ENCODE results near the gene PTPRT.

The PTPRT gene

DNA sequence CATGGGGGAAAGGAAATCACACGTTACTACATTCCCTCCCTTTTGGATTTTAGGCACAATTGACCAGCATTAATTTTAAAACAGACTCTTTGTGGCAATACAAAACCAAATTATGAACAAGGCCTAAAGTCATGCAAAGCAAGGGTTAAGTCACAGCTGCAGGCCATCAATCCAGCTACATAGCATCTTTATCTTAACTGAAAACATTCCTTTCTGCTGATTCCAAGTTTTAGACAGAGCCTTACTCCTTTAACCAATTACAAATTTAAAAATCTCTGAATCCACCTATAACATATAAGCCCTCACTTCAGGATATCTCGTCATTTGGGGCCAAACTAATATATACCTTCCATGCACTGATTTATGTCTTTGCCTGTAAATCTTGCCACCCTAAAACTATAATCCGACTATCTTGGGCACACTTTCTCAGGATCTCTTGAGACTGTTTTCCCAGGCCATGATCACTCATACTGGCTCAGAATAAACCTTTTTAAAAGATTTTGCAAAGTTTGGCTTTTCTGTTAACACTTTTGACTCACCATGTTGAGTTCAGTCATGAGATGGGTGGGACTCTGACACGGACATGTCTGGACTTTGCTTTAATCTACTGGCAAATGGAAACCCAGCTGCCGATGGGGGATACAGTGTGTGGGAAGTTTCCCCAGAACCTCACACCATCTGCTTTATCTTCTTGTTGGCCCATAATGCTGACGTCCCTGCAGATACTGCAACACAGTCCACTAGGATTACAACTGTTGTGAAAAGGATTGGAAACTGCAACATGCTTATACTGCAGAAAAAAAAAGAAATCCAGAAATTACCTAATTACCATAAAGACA lies 757.0 kb downstream of the PTPRT start:
- DNase-seq = no peak

DNA sequence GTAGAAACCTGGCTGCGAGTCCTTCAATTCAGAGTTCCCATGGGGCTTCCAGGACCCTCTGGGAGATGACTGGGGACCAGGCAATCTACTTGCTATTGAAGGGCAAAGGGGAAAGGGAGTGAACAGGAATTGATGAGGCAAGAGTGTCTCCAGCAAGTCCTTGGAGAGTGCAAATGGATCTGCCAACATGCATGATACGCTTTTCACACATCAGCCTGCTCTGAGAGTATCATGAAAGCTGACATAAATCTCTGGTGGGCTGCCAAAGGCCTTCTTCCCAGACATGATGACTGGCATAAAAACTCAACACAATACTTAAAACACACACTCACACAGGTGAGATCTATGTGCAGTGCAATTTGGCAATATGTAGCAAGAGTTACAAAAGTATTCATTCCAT lies 759.1 kb downstream of the PTPRT start:
- no peak for DNase-seq

DNA sequence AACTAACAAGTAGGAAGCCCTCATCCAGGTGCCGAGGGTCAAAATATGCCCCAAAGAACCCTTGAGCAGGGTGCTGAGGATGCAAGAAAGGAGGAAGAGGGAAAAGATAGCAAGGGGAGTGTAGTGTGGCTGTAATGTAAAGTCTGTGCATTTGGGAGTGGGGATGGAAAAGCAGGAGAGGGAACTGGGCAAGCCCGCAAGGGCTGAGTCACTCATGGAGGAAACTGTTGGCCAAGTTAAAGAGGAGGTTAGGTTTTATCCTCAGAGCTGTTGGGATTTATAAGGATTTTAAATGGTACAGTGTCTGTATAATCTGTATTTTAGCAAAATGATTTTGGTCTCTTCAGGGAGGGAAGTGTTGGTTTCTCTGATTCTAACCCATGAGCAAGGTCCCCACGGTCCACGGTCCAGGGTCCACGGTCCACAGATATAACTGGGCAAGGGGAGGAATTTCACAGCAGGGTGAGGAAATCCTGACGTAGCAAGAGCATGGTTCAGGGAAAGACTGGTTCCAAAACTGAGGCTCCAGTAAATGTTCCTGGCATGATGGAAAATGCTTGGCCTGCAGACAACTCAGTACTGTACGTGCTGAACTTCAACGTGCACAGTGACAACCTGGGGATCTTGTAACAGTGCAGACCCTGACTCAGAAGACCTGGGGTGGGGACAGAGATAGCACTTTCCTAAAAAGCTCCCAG lies 759.8 kb downstream of the PTPRT start:
- no peak for DNase-seq

DNA sequence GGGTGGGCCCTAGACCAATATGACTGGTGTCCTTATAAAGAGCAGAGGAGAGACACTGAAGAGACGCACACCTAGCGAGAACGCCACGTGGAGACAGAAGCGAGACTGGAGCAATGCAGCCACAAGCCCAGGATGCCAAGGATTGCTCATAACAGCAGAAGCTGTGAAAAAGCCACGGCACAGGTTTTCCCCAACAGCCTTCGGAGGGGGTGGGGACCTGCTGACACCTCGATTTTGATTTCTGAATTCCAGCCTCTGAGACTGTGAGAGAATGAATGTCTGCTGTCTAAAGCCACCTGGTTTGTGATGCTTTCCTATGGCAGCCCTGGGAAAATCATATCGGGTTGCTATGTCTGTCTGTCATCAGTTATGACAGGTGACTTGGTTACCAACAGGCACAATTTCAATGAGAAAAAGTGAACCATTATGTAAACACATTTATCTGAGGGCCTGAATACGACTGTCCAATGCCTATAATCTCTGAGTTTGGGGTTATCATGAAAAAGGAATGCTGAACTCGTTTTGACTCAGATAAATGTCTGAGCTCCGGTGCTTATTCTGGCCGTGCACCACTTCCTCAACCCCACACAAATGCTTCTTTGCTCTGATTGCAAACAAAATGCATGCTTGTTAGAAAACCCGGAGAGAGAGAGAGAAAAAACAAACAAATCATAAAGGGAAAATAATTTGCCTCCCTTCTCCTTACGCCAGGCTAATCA lies 769.7 kb downstream of the PTPRT start:
- DNase-seq = no peak

DNA sequence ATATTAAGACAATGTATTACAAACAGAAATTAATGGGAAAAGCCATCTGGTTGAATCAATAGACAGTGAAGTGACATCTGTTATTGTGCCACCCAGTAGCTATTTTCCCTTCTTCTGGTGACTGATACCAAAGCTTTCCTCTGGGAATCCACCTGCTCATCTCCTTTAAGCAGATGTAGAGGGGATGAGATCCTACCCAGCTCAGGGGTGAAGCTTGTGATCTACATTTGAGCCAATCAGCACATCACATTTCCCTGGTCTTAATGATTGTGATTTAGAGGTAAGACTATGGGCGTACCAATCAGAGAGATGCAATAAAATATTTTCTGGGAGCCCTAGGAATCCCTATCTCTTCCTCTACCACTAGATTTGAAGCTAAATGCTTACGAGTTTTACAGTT lies 782.9 kb downstream of the PTPRT start:
- no peak for DNase-seq

DNA sequence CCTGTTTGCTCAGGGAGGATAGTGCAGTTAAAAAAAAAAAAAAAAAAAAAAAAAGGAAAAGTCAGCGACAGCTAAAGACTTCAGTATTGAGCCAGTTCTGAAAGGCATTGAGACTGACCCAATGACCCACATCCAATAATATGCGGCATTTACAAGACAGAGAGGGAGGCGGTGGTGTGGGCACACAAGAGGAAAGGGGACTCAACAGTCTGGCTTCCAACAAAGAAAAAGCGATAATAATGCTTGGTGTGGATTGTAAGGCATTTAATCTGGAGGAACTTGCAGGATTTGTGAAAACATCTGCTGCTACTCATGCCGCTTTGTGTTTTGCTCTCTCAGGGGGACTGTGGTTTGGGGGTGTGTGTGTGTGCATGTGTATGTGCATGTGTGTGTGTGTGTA lies 787.3 kb downstream of the PTPRT start:
- no peak for DNase-seq

DNA sequence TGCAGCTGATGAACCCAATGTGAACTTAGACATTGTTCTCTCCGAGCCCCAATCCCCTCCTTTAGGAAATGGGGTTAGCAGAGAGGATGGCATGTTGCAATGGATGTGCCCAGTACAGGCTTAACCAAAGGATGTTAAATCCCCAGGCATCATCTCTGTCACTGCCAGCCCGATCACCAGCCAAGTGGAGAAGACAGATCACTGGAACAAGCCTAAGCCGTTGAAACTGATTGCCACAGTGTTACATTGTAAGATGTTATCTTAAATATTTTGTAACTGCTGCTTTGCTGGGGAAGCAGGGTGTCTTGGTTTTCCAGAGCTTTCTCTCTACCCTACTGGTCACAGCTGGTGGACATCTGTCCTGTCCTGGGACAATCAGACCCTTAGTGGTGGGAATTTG lies 788.1 kb downstream of the PTPRT start:
- DNase-seq = no peak

DNA sequence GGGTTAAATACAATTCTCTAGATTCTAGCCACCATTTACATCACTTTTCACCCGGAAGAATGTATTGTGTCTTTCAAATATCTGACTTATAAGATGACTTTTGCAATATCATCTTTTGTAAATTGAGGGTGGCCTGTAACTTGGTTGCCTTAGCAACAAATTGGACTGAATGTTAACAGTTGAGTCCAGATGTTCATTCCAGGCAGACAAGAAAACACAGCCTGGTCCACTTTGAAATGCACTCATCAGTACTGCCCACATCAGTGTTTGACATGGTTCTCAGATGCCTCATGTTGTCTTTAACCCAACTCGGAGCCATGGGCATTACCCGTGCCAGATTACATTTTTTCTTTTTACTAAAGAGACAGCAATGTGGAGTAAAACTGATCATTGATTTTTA lies 789.9 kb downstream of the PTPRT start:
- DNase-seq = no peak

DNA sequence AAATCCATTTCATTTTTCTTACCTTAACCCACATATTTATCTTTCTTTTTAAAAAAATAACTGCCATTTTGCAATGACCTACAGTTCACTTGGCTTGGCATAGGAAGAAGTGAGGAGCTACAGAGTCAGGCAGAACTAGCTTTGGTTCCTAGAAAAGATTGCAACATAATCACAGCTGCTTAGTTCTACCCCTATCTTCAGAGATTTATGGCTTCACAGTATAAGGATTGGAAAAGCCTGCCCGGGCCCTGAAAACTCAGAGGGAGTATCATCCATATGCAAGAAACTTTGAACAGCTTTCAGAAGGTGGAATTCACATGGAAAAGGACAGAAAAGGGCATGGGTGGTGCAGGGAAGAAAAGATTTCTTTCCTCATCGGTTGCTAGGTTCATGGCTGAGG lies 797.3 kb downstream of the PTPRT start:
- DNase-seq = no peak

DNA sequence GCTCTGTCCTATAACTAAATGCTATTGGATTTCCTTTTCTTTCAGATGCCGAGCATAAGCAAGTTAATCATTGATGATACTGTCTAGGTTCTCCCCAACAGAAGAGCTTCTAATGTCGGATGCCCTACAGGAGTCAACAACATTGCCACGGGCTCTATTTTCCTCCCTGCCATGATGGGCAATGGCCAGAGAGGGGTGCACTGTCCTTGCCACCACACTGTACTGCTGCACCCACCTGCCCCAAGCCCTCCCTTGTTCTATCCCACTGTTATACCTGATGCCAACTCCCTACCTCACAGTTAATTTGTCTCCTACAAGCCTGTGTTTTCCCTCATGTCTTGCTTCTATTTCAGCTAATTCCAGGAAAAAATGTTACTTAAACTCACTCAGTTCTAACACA lies 797.9 kb downstream of the PTPRT start:
- no peak for DNase-seq

DNA sequence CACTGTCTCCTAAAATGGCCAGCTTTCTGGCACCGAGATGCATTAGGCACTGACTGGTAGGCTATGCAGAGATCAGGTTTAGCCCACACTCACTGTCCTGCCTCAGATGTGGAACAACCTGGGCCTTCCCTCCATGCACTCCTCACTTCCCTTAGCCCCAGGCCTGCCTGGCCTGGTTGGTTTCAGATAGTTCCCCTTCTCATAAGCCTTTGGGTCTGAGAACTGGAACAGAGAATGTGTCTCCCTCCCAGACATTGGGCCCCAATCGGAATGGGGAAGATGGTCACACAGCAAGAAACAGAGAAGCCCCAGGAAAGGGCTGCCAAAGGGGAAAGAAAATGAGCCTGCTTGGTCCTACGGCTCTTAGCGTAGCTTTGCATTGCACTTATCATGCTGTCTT lies 809.4 kb downstream of the PTPRT start:
- DNase-seq = no peak

DNA sequence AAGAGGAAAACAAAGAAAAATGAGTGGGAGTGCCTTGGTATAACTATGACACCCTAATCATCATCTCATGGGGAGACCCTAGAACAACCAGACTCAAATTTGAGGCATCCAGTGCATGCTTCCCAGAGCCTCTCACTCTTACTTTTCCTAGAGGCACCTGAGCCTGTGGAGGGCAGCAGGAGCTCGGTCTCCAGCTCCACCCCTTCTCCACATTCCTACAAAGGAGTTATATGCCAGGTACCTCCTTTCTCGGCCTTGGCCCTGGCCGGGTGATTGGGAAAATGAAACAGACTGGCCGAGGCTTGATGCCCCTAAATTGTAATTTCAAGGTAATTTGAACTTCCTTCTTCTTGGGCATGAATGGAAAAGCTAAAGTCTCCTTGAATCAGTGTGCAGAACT lies 810.3 kb downstream of the PTPRT start:
- DNase-seq = no peak

DNA sequence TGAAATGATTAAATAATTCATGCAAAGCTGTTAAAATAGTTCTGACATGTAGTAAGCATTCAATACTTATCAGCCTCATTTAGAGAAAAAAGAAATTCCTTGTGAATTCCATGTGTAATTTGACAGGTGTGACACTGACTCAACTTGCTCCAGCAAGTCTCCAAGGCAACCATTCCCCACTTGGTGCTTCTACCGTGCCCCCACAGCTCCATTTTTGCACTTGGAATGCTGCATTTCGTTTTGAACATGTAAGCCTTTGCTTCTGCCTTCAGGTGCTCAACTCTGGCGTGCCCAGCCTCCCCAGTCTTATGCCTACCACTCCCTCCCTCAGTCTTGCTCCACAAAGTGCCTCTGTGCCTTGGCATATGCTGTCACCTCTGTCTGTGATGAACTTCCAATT lies 810.9 kb downstream of the PTPRT start:
- no peak for DNase-seq

DNA sequence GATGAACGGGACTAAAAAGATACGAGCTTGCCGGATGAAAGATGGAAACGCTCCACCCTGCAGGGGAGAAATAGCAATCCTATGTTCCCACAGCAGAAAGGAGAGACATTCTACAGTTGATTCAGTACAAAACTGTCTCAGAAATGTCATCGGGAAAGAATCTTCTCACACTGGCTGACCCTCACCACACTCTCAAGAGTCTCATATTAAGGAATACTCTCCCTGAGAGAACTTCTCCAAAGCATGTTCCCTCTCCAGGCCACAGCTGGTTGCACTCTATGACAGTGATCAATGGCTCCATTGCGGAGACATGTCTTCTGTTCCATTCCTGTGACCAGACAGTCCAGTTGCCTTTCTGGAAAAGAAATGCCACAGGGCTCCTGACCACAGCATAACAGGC lies 813.6 kb downstream of the PTPRT start:
- no peak for DNase-seq

DNA sequence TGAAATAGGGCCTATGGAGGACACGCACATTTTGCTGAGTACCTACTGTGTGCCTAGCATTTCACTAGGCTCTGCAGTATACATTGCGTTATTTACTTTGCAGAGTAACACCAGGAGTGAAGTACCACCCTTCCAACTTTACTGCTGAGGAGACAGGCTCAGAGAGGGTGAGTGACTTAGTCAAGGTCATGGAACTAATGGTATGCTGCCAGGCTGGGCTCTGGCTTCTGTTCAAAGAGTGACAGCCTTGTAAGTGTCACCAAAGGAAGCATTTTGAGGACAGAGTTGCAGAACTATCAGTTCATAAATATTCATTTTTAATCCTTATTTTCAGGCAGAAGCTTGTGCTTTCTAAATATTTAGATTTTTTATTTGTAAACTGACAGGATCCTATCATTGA lies 816.7 kb downstream of the PTPRT start:
- no peak for DNase-seq

DNA sequence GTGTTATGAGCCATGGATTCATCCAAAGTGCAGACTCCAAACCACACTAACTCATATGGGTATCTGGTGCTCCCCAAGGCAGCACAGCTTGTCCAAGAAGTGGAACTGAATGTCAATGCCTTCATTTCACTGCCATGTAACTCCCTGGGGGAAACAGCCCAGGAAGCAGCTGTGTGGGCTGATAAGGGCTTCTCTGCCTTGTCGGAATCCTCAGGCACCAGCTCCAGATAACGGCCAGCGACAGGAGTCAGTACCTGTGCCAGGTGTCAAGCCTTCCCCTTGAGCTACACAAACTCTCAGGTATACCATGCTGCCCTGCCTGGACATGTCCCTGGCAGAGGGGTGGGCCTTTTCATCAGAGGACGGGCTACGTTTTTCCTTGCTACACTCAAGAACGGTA lies 819.6 kb downstream of the PTPRT start:
- no peak for DNase-seq

DNA sequence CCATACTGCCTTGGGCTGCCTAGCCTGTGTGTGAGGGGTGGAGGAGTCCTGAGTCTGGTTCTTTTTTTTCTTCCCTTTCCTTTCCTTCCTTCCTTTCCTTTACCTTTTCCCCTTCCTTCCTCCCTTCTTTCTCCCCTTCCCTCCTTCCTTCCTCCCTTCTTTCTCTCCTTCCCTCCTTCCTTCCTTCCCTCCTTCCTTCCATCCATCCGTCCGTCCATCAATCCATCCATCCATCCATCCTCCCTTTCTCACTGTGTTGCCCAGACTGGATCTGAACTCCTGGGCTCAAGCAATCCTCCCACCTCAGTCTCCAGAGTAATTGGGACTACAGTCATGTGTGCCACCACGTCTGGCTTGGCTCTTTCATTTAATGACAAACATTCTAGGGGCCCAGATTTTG lies 820.8 kb downstream of the PTPRT start:
- no peak for DNase-seq

DNA sequence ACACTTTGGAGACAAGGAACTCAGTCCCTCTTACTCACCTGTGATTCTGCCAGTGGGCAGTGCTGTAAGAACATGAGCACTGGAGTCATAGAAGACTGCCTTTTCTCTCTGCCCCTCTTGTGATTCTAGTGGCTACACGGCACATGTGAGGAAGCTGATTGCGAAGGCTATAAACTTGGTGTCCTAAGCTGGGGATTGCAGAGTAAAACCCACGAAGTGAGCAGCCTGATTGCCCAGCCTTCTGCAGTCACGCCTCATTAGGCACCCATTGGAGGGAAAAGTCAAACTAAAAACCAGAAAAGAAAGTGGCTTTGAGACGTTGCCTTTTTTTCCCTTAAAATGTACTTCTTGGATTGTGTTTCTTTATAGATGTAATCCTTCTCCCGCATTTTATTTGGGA lies 823.1 kb downstream of the PTPRT start:
- no peak for DNase-seq

DNA sequence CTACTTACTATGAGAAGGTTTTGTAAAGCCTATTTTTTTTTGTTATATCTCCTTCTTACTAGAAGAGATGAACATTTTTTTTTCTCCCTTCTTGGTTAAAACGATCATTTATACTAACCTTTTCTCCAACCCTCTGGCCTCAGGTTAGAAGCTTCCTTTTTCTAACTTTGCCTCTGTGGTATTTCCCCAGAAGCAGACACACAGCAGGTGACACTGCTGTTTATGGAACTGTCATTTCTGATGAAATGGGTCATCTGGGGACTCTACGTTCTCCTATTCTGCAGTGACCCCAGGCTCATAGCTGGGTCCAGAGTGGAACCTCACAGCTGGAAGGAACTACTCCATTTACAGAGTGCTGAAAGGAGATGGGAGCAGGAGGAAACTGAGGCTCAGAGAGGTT lies 825.3 kb downstream of the PTPRT start:
- no peak for DNase-seq

DNA sequence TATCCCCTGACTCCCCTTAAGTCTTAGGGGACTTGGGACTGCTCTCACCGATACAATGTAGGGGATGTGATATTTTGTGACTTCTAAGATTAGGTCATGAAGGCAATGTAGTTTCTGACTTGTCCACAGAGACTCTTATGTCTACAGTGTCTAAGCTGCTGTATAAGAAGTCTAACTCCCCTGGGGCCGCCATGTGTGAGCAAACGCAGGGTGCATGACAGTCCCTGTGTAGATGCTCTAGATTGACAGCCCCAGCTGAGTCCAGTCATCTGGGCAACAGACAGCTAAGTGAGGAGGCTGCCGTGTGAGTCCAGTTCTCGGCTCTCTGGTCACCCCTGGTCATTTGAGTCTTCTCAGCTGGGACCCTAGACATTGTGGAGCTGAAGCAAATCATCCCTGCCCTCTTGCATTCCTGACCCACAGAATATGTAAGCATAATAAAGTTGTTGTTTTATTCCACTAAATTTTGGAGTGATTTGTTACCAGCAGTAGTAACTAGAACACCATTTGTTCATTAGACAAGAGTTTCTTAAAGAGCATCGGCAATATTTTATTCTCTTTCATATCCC lies 828.2 kb downstream of the PTPRT start:
- no peak for DNase-seq

DNA sequence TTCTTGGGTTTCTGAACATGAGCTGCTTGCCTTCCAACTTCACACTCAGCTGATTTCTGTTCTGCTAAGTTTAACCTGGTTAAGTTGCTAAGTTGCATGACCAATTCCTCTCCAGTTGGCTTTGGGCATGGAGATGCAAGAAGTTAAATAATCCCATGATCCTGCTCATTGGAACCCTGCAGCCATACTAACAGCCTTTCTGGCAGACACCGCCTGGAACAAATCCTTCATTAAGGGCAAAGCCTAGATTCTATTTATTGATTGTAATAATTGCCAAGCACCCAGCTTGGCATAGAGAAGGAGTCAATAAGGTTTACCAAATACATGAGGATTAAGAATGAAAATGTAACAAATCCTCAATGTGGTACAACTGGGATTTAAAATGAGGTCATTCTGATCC lies 829.1 kb downstream of the PTPRT start:
- no peak for DNase-seq

DNA sequence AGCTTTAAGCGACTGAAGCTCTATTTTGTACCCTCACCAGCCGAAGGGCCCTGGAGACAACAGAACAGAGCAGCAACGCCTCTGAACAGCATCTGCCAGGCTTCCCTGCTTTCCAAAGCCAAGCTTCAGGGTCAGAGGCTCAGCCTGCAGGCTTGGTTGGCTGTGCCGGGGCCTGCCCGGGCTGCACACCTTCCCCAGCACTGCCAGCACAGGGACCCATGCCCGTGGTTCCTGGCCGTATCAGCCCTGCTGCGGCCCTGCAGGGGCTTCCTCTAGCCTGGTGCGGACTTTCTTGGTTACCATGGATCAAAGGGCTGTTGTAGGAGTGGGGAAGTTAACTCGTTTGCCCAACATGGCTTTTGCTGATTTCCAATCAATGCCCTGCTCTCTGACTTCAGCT lies 830.1 kb downstream of the PTPRT start:
- DNase-seq = no peak

DNA sequence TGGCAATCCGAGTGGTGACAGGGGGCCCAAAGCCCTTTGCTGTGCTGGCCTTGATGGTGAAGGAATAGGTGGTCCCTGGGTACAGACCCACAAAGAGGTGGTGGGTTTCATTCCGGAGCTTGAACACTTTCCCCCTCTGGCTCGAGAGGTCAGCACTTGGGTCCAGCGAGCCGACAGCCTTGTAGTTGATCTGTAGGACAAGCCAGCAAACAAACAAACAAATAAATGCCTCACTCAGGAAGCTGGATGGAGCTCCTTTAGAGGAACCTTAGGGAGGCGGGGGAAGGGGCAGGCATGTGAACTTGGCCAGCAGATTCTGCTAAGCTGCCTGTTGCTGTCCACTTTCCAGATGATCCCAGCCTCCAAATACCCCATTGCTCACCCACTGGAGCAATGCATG lies 837.6 kb downstream of the PTPRT start:
- DNase-seq = no peak

DNA sequence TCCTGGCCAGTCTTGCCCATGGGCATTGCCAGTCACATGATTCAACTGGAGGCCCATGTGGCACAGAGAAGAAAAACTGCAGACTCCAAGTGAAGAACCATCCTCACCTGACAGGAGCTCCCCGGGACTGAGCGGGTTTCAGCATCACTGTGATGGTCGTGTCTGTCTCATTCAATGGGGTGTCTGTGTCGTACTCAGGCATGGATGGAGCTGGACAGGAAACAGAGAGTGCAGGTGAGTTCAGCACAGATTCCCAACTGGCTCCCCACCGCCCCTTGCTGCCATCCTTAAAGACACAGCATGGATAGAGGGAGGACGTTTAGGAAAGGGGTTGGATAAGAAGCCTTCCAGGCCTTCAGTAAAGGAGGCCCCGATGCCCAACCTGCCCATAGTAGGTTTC lies 839.2 kb downstream of the PTPRT start:
- no peak for DNase-seq
